ENCODE measurements around the gene GNL1. TPM values are rescaled to one million over a fixed set of nuclear protein-coding genes. Genes with fewer than 3 reads are reported as not detected.
A peak's percentile ranks its signal among the peaks of the same experiment; 100 is the strongest.

Gene GNL1
- total and polyA plus RNA-seq, 2 of the 8 experiments (the other 6 are each of a cell fraction or from before 2014, with no cell fraction given): 42.4 to 67.8 TPM

- no peak for TF ChIP-seq KDM1A (IDR thresholded peaks at IDR 0.05; ENCODE audit: borderline replicate concordance, low read length)
- peak; percentile 79; the same call in 1 of the 2 replicates for TF ChIP-seq TBP (IDR thresholded peaks at IDR 0.05; ENCODE audit: low read depth, low read length)
- TF ChIP-seq SIX5 (IDR thresholded peaks at IDR 0.05; ENCODE audit: low read depth, low read length): no peak
- no peak for TF ChIP-seq JUND (IDR thresholded peaks at IDR 0.05; ENCODE audit: low read length)
- TF ChIP-seq ZNF274 (IDR thresholded peaks at IDR 0.05; ENCODE audit: borderline replicate concordance, extremely low read depth, low read length): no peak
- TF ChIP-seq USF2 (IDR thresholded peaks at IDR 0.05; ENCODE audit: low read length): no peak
- TF ChIP-seq SIN3A (conservative IDR thresholded peaks at IDR 0.05 in 1 of 2, IDR thresholded peaks at IDR 0.05 in 1 of 2; ENCODE audit: low read depth in 1 of 2, low read length in 2 of 2): no peak
- peak; percentile 30; the same call in 1 of the 2 replicates for TF ChIP-seq YY1 (IDR thresholded peaks at IDR 0.05; ENCODE audit: low read depth, low read length)
- no peak for TF ChIP-seq TAF7 (optimal IDR thresholded peaks at IDR 0.05; ENCODE audit: borderline replicate concordance, low read depth, low read length)
- peak; percentile 38; the same call in 1 of the 2 replicates for TF ChIP-seq EGR1 (IDR thresholded peaks at IDR 0.05; ENCODE audit: borderline replicate concordance, low read depth, low read length)
- TF ChIP-seq MAX (IDR thresholded peaks at IDR 0.05): no peak
- 0 out of 2 replicates have a peak, but pooled peaks have one; percentile 16 for TF ChIP-seq RFX5 (IDR thresholded peaks at IDR 0.05; ENCODE audit: borderline replicate concordance, low read depth, low read length)
- no peak for TF ChIP-seq FOSL1 (IDR thresholded peaks at IDR 0.05; ENCODE audit: insufficient read depth, low read depth, low read length)
These were observed 40.1 kb downstream of the GNL1 start (continued) for GRCh38 chr6:30515944-30516753.

Data from H1 (cell line).